ENCODE results near the gene CPED1.
"Not testable (repeated sequence)": the region's sequence is repeated elsewhere in the genome, so short reads cannot be mapped to it uniquely, and the experiment has no call there.

CPED1 gene

DNA sequence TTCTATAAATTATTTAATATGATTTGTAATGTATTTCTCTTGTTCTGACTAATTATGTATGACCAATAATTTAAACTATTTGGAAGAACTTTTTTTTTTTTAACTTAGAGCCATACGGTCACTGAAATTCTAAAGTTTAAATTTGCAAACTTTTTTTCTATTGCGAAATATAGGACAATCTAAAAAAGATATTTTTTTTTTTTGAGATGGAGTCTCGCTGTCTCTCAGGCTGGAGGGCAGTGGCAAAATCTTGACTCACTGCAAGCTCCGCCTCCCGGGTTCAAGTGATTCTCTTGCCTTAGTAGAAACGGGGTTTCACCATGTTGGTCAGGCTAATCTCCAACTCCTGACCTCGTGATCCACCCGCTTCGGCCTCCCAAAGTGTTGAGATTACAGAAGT lies 130.5 kb downstream of the CPED1 start:
- Histone ChIP-seq H3K27ac (ENCODE audit: low read length) (no peak overlapping the region), H3K27me3 (ENCODE audit: control insufficient read depth in 1 of 2, insufficient read depth in 2 of 2, low read length in 2 of 2) (no peaks in the 10 kb centered on the region)

DNA sequence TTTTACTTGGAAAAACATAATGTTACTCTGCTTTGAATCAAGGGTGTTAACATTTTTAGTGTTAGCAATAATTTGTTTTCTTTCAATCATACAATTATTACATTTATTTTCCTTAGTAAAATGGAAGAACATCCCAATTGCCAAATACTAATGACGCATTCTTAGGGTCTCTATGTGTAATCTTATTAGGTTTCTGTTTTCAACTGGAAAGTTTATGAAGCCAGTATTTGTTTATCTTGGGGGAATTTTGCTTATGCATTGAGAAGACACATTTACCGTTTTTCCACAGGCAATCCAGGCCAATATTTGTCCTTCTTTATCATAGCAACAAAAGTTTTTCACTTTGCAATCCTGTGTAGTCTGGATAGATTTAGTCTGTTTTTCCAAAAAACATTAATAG lies 134.5 kb downstream of the CPED1 start:
- no peaks in the 10 kb centered on the region for H3K27me3 ChIP-seq (ENCODE audit: control insufficient read depth in 1 of 2, insufficient read depth in 2 of 2, low read length in 2 of 2)
- no peak overlapping the region for H3K9ac ChIP-seq (ENCODE audit: low read length in 2 of 2)
- no peaks in the 10 kb centered on the region for H3K9me3 ChIP-seq (ENCODE audit: control insufficient read depth in 2 of 2, low read length in 2 of 2)
- H3K36me3 ChIP-seq (ENCODE audit: control insufficient read depth in 2 of 2, insufficient read depth in 2 of 2, low read length in 2 of 2): peaks cover 2 to 10% of the 10 kb centered on the region in 2 donors
- no peak overlapping the region for H3K27ac ChIP-seq (ENCODE audit: low read length)
- no peak overlapping the region for H3K4me3 ChIP-seq (ENCODE audit: low read length in 2 of 2)
- H3K4me1 ChIP-seq (ENCODE audit: control insufficient read depth, insufficient read depth, low read length): no peaks in the 10 kb centered on the region

More for the DNA sequence above, 130.5 kb downstream of the CPED1 start:
- Histone ChIP-seq H3K9ac (ENCODE audit: low read length in 2 of 2) (no peak overlapping the region), H3K9me3 (ENCODE audit: control insufficient read depth in 2 of 2, low read length in 2 of 2) (no peaks in the 10 kb centered on the region), H3K4me3 (ENCODE audit: low read length in 2 of 2) (no peak overlapping the region), H3K4me1 (ENCODE audit: control insufficient read depth, insufficient read depth, low read length) (no peaks in the 10 kb centered on the region), H3K36me3 (ENCODE audit: control insufficient read depth in 2 of 2, insufficient read depth in 2 of 2, low read length in 2 of 2) (peaks cover 2 to 4% of the 10 kb centered on the region in 2 donors)

DNA sequence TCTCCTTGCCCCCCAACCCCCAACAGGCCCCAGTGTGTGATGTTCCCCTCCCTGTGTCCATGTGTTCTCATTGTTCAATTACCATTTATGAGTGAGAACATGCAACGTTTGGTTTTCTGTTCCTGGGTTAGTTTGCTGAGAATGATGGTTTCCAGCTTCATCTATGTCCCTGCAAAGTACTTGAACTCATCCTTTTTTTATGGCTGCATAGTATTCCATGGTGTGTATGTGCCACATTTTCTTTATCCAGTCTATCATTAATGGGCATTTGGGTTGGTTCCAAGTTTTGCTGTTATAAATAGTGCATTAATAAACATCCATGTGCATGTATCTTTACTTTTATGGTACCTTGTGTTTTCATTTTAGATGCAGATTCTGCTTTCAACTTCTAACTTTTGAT lies 136.9 kb downstream of the CPED1 start:
- H3K9ac ChIP-seq (ENCODE audit: low read length in 2 of 2); H3K36me3 ChIP-seq (ENCODE audit: control insufficient read depth in 2 of 2, insufficient read depth in 2 of 2, low read length in 2 of 2); H3K4me1 ChIP-seq (ENCODE audit: control insufficient read depth, insufficient read depth, low read length): not testable (repeated sequence)

DNA sequence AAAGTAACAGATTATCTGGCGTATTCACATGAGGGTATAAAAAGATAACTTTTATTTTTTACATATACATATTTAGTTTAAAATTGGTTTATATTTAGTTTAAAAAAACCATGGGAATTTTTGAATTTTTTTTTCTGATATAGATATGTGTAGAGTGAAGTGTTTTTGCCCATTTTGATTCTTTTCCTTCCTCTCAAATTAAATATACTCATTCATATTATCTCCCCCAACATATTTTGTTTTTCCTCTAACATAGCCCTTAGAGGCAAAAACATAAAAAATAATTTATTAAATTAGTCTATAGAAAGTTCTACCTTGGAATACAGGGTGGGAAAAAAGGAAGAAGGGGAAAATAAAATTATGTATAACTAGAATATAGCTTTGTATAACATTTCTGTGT lies 137.7 kb downstream of the CPED1 start:
- Histone ChIP-seq H3K36me3 (ENCODE audit: control insufficient read depth in 2 of 2, insufficient read depth in 2 of 2, low read length in 2 of 2) (peaks cover 4 to 6% of the 10 kb centered on the region in 2 donors), H3K9ac (ENCODE audit: low read length in 2 of 2) (no peak overlapping the region), H3K4me3 (ENCODE audit: low read length in 2 of 2) (no peak overlapping the region), H3K4me1 (ENCODE audit: control insufficient read depth, insufficient read depth, low read length) (no peaks in the 10 kb centered on the region), H3K27ac (ENCODE audit: low read length) (no peak overlapping the region), H3K9me3 (ENCODE audit: control insufficient read depth in 2 of 2, low read length in 2 of 2) (no peaks in the 10 kb centered on the region), H3K27me3 (ENCODE audit: control insufficient read depth in 1 of 2, insufficient read depth in 2 of 2, low read length in 2 of 2) (no peaks in the 10 kb centered on the region)

More for the DNA sequence above, 136.9 kb downstream of the CPED1 start:
- H3K9me3 ChIP-seq (ENCODE audit: control insufficient read depth in 2 of 2, low read length in 2 of 2); H3K27me3 ChIP-seq (ENCODE audit: control insufficient read depth in 1 of 2, insufficient read depth in 2 of 2, low read length in 2 of 2); H3K27ac ChIP-seq (ENCODE audit: low read length); H3K4me3 ChIP-seq (ENCODE audit: low read length in 2 of 2): not testable (repeated sequence)

DNA sequence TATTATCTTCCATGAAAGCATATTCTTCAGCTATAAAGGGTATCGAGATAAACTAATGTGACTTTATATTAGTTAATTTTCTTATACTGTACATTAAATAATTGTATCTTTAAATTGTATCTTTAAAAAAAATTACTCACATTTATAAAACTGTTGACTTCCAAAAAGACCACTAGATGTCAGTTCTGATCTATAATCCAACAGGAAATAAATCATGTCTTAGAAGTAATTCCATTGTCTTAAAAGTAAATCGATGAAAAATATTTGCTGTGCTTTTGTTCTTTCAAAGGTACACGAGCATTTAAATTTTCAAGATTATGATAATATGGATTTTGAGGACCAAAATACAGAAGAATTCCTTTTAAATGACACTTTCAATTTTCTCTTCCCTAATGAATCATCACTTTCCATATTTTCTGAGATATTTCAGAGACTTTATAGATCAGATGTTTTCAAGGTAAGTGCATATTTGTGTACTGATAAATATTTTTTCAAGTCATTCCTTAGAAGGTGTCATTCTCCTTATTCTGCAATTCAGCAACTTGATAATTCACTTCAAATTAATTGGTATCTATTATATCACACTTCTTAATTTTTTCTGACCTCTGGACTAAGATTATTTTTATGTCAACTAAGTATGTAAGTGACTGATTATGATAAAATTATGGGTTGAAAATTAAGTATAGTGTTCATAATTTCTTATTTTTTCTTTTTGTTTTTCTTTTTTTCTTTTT lies 138.5 kb downstream of the CPED1 start:
- Histone ChIP-seq H3K9me3 (ENCODE audit: control insufficient read depth in 2 of 2, low read length in 2 of 2) (no peaks in the 10 kb centered on the region), H3K4me1 (ENCODE audit: control insufficient read depth, insufficient read depth, low read length) (no peaks in the 10 kb centered on the region), H3K36me3 (ENCODE audit: control insufficient read depth in 2 of 2, insufficient read depth in 2 of 2, low read length in 2 of 2) (peaks cover 6% of the 10 kb centered on the region in 2 donors), H3K4me3 (ENCODE audit: low read length in 2 of 2) (no peak overlapping the region), H3K9ac (ENCODE audit: low read length in 2 of 2) (no peak overlapping the region), H3K27me3 (ENCODE audit: control insufficient read depth in 1 of 2, insufficient read depth in 2 of 2, low read length in 2 of 2) (no peaks in the 10 kb centered on the region), H3K27ac (ENCODE audit: low read length) (no peak overlapping the region)

DNA sequence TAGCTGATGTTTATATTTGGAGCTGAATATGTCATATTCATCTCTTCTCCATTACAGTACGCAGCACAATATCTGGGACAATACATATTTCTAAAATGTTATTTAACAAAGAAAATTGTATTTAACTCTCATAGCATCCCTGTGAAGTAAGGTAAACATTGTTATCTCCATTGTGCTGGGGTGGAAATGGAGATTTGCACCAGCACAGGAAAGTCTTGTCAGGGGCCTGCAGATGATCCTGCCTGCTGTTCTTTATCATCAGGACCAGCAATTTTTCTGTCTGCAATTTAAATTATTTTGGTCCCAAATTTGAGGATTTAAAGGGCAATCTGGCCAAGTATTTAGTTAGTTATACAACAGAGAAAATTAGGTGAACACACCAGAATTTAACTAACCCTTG lies 144.4 kb downstream of the CPED1 start:
- Histone ChIP-seq H3K9ac (ENCODE audit: low read length in 2 of 2) (no peak overlapping the region), H3K4me1 (ENCODE audit: control insufficient read depth, insufficient read depth, low read length) (no peaks in the 10 kb centered on the region), H3K27me3 (ENCODE audit: control insufficient read depth in 1 of 2, insufficient read depth in 2 of 2, low read length in 2 of 2) (no peaks in the 10 kb centered on the region), H3K9me3 (ENCODE audit: control insufficient read depth in 2 of 2, low read length in 2 of 2) (no peaks in the 10 kb centered on the region), H3K4me3 (ENCODE audit: low read length in 2 of 2) (no peak overlapping the region), H3K27ac (ENCODE audit: low read length) (no peak overlapping the region), H3K36me3 (ENCODE audit: control insufficient read depth in 2 of 2, insufficient read depth in 2 of 2, low read length in 2 of 2) (peaks cover 9 to 10% of the 10 kb centered on the region in 2 donors)

DNA sequence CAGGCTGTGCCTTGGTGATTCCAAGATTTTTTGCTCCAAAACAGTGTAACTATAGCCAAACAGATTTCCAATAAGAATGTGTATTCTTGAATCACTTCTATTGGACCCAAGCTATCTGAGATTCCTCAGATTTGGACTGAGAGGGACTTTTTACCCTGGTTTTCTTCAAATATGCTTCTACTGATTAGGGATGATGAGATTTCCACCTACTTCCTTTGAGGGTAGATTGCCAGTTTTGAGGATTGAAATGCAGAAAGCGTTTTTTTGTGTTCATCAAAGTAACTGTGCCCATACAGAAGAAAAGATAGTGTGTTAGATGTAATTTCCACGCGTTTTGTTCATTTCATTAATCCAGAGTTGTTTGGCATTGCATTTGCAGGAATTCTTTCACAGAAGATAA lies 144.9 kb downstream of the CPED1 start:
- no peaks in the 10 kb centered on the region for H3K4me1 ChIP-seq (ENCODE audit: control insufficient read depth, insufficient read depth, low read length)
- no peaks in the 10 kb centered on the region for H3K27me3 ChIP-seq (ENCODE audit: control insufficient read depth in 1 of 2, insufficient read depth in 2 of 2, low read length in 2 of 2)
- no peaks in the 10 kb centered on the region for H3K9me3 ChIP-seq (ENCODE audit: control insufficient read depth in 2 of 2, low read length in 2 of 2)
- H3K9ac ChIP-seq (ENCODE audit: low read length in 2 of 2): no peak overlapping the region
- no peak overlapping the region for H3K27ac ChIP-seq (ENCODE audit: low read length)
- no peak overlapping the region for H3K4me3 ChIP-seq (ENCODE audit: low read length in 2 of 2)
- H3K36me3 ChIP-seq (ENCODE audit: control insufficient read depth in 2 of 2, insufficient read depth in 2 of 2, low read length in 2 of 2): peaks cover 7 to 10% of the 10 kb centered on the region in 2 donors

DNA sequence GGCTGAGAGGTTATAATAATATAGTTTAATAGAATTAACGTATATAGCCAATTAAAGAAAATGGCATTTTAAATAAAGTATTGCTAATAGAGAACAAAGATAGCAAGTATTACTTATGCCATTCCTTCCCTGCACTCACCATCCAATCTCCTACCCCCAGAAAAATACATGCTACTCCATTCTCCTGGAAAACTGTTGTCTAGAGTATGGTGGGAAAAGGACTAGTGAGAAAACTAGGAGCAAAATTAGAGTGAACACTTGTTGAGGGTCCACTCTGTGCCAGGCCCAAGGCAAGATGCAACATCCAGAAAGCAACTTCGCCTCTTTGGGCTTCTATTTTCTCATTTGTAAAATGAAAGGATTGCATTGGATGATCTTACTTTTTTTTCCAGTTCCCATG lies 149.1 kb downstream of the CPED1 start:
- Histone ChIP-seq H3K36me3 (ENCODE audit: control insufficient read depth in 2 of 2, insufficient read depth in 2 of 2, low read length in 2 of 2) (peaks cover 9 to 22% of the 10 kb centered on the region in 2 donors), H3K27ac (ENCODE audit: low read length) (no peak overlapping the region), H3K9ac (ENCODE audit: low read length in 2 of 2) (no peak overlapping the region), H3K4me1 (ENCODE audit: control insufficient read depth, insufficient read depth, low read length) (no peaks in the 10 kb centered on the region), H3K9me3 (ENCODE audit: control insufficient read depth in 2 of 2, low read length in 2 of 2) (no peaks in the 10 kb centered on the region), H3K4me3 (ENCODE audit: low read length in 2 of 2) (no peak overlapping the region), H3K27me3 (ENCODE audit: control insufficient read depth in 1 of 2, insufficient read depth in 2 of 2, low read length in 2 of 2) (no peaks in the 10 kb centered on the region)

DNA sequence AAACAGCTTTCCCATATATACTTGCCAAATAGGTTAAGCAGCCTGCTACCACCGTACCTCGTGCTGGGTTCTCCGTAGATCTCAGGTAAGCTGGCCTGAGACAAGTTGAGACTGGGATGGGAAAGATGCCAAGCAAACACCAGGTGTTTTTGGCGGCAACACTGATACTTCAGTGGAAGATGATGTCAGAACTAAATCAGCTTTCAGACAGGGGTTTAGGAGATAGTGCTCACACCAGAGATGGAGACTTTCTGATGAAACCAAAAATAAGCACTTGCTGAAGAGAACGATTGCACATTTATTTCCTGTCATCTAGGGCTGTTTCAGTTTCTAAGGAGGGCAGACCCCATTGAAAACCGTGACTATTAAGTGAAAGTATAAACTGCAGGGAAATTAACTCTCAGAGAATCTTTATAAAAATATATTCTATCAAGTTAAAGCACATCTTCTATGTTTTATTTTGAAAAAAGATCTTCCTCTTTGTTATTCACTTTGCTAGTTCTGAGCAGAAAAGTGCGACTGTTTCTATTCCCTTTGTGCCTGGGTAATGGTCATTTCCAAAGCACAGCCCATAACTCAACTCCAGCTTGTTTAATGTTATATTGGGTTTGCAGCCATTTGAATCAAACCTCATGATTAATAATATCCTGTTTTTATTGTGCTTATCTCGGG lies 149.9 kb downstream of the CPED1 start:
- no peak overlapping the region for H3K9ac ChIP-seq (ENCODE audit: low read length in 2 of 2)
- no peak overlapping the region for H3K4me3 ChIP-seq (ENCODE audit: low read length in 2 of 2)
- no peak overlapping the region for H3K27ac ChIP-seq (ENCODE audit: low read length)
- no peaks in the 10 kb centered on the region for H3K9me3 ChIP-seq (ENCODE audit: control insufficient read depth in 2 of 2, low read length in 2 of 2)
- no peaks in the 10 kb centered on the region for H3K4me1 ChIP-seq (ENCODE audit: control insufficient read depth, insufficient read depth, low read length)
- no peaks in the 10 kb centered on the region for H3K27me3 ChIP-seq (ENCODE audit: control insufficient read depth in 1 of 2, insufficient read depth in 2 of 2, low read length in 2 of 2)
- peaks cover 9 to 25% of the 10 kb centered on the region in 2 donors for H3K36me3 ChIP-seq (ENCODE audit: control insufficient read depth in 2 of 2, insufficient read depth in 2 of 2, low read length in 2 of 2)

DNA sequence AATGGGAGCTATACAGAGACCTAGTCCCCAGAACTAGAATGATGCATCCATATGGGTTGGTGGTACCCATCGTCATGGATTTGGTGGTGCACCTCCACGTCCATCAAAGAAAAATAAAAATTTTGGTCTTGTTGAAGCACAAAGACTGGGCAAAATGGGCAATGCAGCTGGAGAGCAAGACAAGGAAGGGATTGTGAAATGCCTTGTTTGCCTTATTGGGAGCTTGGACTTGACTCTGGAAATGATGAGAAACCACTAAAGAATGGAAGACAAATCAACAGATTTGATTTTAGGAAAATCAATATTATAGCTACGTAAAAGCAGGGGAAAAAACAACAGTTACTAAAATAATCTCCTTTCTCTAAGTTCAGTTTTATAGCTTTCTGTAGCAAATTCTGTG lies 150.9 kb downstream of the CPED1 start:
- Histone ChIP-seq H3K9me3 (ENCODE audit: control insufficient read depth in 2 of 2, low read length in 2 of 2) (no peaks in the 10 kb centered on the region), H3K4me1 (ENCODE audit: control insufficient read depth, insufficient read depth, low read length) (no peaks in the 10 kb centered on the region), H3K9ac (ENCODE audit: low read length in 2 of 2) (no peak overlapping the region), H3K36me3 (ENCODE audit: control insufficient read depth in 2 of 2, insufficient read depth in 2 of 2, low read length in 2 of 2) (peaks cover 7 to 20% of the 10 kb centered on the region in 2 donors), H3K27me3 (ENCODE audit: control insufficient read depth in 1 of 2, insufficient read depth in 2 of 2, low read length in 2 of 2) (no peaks in the 10 kb centered on the region), H3K27ac (ENCODE audit: low read length) (no peak overlapping the region), H3K4me3 (ENCODE audit: low read length in 2 of 2) (no peak overlapping the region)

DNA sequence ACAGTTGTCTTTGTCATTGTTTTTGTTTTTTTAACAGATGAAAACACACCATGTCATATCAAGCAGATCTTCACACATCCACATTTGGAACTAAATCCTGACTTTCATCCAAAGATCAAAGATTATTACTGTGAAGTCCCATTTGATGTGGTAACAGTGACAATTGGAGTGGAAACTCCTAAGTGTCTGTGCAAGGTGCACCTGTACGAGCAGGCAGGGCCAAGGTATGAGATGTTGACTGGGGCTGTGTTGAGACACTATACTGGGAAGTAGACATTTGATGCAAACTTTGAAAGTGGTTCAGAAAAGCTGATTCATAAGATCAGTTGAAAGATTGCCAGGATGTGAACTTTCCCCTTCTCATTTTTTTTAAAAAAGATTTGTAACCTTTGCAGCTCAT lies 152.3 kb downstream of the CPED1 start:
- H3K9me3 ChIP-seq (ENCODE audit: control insufficient read depth in 2 of 2, low read length in 2 of 2): no peaks in the 10 kb centered on the region
- no peak overlapping the region for H3K4me3 ChIP-seq (ENCODE audit: low read length in 2 of 2)
- no peaks in the 10 kb centered on the region for H3K27me3 ChIP-seq (ENCODE audit: control insufficient read depth in 1 of 2, insufficient read depth in 2 of 2, low read length in 2 of 2)
- no peak overlapping the region for H3K9ac ChIP-seq (ENCODE audit: low read length in 2 of 2)
- H3K27ac ChIP-seq (ENCODE audit: low read length): no peak overlapping the region
- H3K36me3 ChIP-seq (ENCODE audit: control insufficient read depth in 2 of 2, insufficient read depth in 2 of 2, low read length in 2 of 2): peaks cover 7 to 20% of the 10 kb centered on the region in 2 donors
- no peaks in the 10 kb centered on the region for H3K4me1 ChIP-seq (ENCODE audit: control insufficient read depth, insufficient read depth, low read length)
